Medulla oblongata (tissue), 1 donor: ENCODE measurements around the gene CLDN2.
"Not testable (repeated sequence)": the region's sequence is repeated elsewhere in the genome, so short reads cannot be mapped to it uniquely, and the experiment has no call there.

Source experiments
- DNase-seq: peaks from one replicate; pipeline ENCODE4 v3.0.0-alpha.2; 2015; ENCODE audit errors: extremely low spot score

The CLDN2 gene

DNA sequence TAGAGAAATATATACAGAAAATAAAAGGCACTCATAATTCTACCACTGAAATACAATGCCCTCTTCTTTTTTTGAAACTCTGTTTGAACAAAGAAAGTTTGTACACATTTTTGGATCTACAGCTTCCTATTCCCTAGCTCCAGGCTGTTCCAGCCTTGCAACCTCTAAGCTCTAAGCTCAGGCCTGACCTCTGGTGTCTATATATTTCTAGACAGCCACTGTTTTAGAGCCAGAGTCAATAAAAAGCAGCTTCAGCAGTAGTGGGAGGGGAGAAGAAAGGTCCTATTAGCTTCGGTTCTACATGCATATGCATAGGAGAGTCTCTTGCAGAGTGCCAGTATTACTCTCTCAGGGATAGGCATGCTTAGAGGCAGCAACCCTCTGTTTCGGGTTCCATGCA lies 39.7 kb downstream of the CLDN2 start:
- peak; percentile 23 for DNase-seq

GRCh38 chrX:106963111-106963510 lies 42.9 kb downstream of the CLDN2 start:
- DNase-seq = no peak

DNA sequence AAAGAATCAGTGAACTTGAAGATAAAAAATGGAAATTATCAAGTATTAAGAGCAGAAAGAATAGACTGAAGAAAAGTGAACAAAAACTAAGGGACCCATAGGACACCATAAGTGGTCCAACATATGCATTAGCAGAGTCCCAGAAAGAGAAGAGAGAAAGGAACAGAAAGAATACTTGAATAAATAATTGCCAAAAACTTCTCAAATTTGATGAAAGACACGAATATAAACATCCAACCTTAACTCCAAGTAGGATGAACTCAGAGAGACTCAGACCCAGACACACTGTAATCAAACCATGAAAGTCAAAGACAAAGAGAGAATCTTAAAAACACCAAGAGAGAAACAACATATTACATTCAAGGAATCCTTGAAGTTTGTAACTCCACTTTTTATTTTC lies 44.1 kb downstream of the CLDN2 start:
- DNase-seq = no peak

DNA sequence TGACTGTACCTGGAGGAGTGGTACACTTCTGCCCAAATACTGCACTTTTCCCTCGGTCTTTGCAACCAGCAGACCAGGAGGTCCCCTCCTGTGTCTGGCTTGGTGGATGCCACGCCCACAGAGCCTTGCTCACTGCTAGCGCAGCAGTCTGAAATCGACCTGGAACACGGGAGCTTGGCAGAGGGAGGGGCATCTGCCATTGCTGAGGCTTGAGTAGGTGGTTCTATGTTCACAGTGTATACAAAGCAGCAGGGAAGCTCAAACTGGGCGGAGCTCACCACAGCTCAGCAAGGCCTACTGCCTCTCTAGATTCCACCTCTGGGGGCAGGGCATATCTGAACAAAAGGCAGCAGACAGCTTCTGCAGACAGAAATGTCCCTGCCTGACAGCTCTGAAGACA lies 46.3 kb downstream of the CLDN2 start:
- not testable (repeated sequence) for DNase-seq

DNA sequence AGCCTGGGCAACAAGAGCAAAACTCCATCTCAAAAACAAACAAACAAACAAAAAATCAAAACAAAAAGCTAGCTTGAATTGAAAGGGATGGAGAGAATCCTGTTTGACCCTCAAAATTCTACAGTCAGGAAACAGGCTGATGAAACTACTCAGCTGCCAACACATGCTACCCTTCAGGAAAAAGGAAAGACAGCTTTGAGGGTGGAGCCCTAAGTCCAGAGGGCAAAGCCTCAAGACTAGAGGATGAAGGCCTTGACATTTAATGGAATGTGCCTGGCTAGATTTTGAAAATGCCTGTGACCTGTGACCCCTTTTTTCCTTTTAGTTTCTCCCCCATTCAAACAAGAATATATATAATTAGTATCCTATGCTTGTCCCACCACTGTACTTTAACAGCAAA lies 52.7 kb downstream of the CLDN2 start:
- DNase-seq = no peak

GRCh38 chrX:106973433-106974149 lies 53.4 kb downstream of the CLDN2 start:
- no peak for DNase-seq

- no peak for DNase-seq
Measured at GRCh38 chrX:106976416-106976815, 56.2 kb downstream of the CLDN2 start.
